ENCODE measurements around the gene GSTP1.
"Not testable (repeated sequence)": the region's sequence is repeated elsewhere in the genome, so short reads cannot be mapped to it uniquely, and the experiment has no call there.

GSTP1 gene

DNA sequence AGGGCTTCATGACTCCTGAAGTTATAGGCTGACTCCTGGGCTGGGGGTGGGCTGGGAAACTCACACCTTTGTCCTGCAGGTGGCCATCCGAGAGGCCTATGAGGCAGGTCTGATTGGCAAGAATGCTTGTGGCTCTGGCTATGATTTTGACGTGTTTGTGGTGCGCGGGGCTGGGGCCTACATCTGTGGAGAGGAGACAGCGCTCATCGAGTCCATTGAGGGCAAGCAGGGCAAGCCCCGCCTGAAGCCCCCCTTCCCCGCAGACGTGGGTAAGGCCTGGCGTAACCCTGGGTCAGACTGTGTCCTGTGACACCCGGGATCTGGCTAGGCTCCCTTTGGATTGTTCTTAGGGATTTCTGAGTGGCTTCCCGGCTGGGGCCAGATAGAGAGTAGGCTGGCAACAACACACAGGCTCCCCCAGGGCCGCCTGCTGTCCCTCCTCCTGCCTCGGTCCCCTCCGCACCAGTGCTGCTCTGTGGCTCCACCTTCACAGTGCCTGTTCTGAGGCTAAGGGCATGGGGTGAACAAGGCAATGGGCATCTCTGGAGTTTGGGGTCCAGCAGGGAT lies 26.8 kb downstream of the GSTP1 start:
- no peak for DNase-seq
- intact Hi-C loops (cut with DNase I): no loop called here

GRCh38 chr11:67611165-67611564 lies 27.6 kb downstream of the GSTP1 start:
- intact Hi-C loops (cut with DNase I): no loop called here
- DNase-seq: peak in 1 of 42 donors; percentile 2

DNA sequence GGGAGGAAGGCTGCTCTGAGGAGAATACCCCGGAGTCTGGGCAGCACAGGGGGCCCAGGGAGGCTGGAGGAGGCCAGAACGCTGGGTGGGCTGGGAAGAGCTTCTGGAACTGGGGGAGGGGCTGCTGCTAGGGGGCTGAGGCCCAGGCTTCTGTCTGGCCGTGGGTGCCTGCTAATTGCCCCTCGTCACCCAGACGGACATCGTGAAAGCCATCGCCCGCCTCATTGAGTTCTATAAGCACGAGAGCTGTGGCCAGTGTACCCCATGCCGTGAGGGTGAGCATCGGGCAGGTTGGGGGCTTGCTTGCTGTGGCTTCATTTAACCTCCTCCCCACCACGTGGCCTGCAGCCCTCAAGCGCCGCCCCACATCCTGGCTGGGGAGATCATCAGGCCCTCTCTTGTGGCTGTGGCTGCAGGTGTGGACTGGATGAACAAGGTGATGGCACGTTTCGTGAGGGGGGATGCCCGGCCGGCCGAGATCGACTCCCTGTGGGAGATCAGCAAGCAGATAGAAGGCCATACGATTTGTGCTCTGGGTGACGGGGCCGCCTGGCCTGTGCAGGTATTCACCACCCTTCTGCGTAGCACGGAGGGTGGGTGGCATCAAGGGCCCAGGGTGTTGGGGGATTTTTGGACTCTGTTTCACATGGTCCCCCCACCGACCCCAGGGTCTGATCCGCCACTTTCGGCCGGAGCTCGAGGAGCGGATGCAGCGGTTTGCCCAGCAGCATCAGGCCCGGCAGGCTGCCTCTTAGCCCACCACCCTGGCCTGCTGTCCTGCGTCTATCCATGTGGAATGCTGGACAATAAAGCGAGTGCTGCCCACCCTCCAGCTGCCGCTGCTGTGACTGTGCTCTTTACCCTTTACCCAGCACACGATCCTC lies 28.3 kb downstream of the GSTP1 start:
- no peak for DNase-seq
- intact Hi-C loops (cut with DNase I): no loop called here

DNA sequence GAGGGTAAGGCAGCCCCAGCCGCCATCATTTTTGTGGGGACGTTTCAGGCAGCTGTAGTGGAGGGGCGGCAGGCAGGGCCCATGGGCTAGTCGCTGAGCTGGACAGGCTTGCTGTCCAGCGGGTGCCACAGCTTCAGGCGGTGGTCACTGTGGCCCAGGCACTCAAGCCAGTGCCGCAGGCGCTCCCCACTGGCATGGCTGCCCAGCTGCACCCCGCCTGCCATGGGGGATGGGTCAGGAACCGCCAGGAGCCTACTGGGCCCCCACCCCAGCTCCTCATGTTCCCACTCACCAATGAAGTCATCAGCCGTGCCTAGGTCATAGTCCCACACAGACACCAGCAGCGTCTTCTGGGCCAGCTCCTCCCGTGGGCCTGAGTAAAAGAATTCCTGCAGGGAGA lies 29.1 kb downstream of the GSTP1 start:
- no peak for DNase-seq
- intact Hi-C loops (cut with DNase I): no loop called here

DNA sequence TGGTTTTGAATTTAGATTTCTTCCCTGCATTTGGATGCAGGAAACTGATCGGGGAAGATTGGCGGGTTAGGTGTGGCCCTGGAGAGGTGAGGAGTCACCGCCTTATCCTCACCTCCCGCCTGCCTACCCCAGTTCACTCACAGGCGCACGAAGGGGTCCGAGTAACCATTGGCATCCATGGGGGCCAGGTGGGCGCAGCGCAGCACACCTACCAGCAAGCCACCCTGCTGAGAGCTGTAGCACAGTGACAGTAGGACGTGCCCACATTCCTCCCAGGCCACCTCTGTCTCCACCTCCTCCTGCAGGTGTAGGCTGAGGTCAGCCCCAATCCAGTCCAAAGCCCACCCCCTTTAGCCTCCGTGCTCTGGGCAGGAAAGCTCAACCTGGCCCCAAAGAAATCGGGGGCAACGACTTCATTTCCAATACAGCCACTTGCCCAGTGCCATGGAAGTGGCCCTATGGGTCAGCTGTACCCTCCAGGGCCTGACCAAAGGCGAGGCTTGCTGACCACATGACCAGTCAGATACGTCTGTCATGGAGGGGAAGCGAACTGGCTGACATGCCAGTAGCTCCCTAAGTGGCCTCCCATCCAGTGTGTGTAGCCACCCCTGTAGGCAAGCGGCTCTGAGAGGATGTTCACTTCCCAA lies 29.8 kb downstream of the GSTP1 start:
- DNase-seq: no peak
- intact Hi-C loops (cut with DNase I): no loop called here

DNA sequence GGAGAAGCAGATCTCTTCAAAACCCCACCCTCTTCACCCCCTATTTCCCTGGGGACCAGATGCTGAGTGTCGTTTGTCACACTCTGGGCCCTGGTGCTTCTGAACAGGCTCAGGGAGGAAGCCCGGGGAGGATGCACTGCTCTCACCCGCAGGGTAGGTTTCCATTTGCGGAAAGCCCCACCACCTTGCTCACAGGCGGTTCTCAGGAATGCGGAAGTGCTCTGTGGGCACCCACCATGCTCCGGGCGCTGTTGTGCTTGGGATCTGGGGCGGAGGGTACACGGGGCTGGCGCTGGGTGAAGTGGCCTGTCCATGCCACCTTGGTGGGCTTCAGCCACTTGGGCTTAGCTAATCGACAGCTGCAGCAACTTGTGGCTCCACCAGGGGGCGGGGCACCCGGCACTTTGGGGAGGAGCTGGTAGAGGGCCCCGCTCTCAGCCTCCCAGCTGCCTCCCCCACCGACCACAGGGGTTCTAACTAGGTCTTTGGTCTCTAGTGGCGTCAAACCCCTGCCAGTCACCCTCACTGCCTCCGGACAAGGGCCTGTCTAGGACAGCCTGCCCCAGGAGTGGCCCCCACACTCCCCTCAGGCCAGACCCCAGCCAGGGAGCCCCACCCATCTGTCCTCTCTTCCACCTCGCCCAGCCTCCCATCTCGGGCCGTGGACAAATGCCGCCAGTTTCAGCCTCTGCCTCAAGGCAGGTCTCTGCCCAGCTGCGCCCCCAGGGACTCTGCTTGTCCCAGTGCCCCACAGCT lies 30.5 kb downstream of the GSTP1 start:
- intact Hi-C loops (cut with DNase I): no loop called here
- peak in 34 of 42 donors; percentile 39 to 80 (median 58) for DNase-seq

DNA sequence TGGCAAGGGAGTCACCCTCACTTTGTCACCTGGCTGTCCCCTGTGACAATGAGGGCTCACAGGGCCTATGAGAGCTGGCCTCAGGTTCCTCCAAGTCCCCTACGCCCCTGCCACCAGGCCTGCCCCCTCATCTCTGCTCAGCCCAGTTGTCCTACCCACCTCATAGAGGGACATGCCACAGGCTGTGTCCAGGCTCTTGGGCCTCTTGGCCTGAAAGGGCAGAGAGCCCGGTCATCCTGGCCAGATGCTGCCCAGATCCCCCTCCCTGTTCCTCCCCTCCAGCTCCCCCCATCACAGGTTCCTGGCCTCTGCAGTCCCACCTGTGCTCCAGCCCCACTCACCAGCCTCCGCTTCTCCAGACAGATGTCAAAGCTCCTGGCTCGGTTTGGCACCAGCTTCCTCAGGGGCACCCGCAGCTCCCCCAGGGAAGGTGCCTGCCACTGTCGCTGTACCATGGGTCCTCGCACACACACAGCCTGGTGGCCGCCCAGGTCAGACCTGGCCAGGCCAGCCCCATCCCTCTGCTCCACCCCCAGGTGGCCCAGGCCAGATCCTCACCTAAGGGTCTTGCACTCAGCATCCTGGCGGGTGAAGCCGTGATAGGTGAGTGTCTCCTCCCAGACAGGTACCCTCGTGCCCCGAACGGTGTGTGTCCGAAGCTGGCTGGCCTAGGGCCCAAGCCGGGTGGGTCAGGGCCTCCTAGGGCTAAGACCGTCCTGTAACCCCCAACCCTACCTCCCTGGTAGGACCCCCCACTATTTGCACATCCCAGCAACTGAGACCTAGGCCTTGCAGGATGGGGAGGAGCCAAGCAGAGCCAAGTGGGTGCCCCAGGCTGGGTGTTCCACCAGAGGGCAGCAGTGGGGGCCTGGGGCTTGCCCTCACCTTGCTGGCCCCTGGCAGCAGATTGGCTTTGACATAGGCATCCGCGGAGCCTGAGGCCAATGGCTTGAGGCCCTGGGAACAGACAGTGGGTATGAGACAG lies 31.4 kb downstream of the GSTP1 start:
- intact Hi-C loops (cut with DNase I): no loop called here
- peak in 2 of 42 donors; percentile 25 to 42 for DNase-seq

DNA sequence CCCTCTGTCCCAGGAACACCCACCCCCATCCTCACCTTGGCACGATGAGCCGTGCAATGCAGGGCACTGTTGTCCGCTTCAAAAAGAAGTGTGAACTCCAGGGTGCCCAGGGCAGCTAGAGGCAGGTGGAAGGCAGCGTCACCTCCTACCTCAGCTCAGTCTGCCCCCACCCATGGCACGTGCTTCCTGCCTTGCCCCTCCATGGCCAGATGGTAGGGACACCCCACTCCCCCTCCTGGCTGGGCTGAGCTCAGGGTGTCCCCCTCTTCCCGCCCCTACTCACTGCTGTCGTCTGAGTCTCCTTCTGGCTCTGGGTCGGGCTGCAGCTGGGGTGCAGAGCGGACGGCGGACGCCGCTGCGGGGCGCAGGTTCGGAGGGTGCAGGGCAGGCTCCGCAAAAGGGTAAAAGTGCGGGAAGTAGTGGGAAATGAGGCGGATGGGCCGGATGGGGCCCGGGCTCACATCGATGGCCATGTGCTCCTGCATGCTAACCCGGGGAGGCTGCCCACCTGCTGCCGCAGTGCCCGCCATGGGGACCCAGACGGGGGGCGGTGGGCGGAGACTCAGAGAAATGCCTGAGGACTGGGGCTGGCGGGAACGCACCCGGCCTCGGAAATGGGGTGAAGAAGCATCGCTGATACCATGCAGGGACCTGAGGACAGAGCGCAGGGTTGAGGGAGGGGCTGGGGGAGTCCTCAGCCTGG lies 32.3 kb downstream of the GSTP1 start:
- intact Hi-C loops (cut with DNase I): no loop called here
- peak in 1 of 42 donors; percentile 4 for DNase-seq

DNA sequence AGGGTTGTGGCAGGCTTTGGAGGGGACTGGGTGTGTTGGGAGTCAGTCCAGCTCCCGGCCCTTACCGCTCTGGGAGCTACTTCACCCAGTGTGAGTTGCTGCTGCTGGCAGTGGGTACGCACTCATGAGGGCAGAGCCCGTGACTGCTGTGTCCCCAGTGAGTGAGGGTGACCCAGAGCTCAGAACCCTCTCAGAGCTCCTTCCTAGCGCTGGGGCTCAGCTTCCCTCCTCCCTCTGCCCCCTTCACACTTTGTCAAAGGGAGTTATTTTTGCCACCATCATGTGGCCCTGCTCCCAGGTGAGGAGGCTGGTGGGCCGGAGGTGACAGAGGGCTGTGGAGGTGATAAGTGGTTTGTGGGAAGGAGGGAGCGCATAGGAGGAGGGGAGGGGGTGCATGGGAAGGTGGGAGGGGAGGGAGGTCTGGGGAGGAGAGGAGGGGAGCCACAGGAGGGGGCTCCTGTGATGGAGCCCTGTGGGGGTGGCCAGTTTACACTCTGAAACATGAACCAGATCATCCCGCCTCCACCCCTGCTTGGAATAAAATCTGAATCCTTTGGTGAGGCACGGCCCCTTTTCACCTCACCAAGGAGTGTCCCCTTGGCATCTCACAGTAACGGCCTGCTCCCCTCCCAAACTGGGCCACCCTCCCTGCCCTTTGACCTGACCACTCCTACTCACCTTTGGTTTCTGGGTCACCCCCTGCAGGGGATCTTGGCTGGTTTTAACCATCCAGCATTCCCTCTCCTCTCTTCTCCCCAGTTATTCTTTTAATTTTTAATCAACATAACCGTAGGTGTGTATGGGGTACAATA lies 33.0 kb downstream of the GSTP1 start:
- intact Hi-C loops (cut with DNase I): no loop called here
- peak in 15 of 42 donors; percentile 27 to 78 (median 49) for DNase-seq

- DNase-seq: peak in 6 of 42 donors; percentile 6 to 41 (median 32)
- intact Hi-C loops (cut with DNase I): no loop called here
Observed at GRCh38 chr11:67617243-67617953, 33.8 kb downstream of the GSTP1 start.

DNA sequence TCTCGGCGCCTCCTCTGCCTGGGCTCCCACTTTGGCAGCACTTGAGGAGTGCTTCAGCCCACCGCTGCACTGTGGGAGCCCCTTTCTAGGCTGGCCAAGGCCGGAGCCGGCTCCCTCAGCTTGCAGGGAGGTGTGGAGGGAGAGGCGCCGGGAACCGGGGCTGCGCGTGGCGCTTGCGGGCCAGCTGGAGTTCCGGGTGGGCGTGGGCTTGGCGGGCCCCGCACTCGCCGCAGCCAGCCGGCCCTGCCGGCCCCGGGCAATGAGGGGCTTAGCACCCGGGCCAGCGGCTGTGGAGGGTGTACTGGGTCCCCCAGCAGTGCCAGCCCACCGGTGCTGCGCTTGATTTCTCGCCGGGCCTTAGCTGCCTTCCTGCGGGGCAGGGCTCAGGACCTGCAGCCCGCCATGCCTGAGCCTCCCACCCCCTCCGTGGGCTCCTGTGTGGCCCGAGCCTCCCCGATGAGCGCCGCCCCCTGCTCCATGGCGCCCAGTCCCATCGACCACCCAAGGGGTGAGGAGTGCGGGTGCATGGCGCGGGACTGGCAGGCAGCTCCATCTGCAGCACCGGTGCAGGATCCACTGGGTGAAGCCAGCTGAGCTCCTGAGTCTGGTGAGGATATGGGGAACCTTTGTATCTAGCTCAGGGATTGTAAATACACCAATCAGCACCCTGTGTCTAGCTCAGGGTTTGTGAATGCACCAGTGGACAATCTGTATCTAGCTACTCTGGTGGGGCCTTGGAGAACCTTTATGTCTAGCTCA lies 35.5 kb downstream of the GSTP1 start:
- intact Hi-C loops (cut with DNase I): not testable (repeated sequence)
- peak in 1 of 42 donors; percentile 4 for DNase-seq

DNA sequence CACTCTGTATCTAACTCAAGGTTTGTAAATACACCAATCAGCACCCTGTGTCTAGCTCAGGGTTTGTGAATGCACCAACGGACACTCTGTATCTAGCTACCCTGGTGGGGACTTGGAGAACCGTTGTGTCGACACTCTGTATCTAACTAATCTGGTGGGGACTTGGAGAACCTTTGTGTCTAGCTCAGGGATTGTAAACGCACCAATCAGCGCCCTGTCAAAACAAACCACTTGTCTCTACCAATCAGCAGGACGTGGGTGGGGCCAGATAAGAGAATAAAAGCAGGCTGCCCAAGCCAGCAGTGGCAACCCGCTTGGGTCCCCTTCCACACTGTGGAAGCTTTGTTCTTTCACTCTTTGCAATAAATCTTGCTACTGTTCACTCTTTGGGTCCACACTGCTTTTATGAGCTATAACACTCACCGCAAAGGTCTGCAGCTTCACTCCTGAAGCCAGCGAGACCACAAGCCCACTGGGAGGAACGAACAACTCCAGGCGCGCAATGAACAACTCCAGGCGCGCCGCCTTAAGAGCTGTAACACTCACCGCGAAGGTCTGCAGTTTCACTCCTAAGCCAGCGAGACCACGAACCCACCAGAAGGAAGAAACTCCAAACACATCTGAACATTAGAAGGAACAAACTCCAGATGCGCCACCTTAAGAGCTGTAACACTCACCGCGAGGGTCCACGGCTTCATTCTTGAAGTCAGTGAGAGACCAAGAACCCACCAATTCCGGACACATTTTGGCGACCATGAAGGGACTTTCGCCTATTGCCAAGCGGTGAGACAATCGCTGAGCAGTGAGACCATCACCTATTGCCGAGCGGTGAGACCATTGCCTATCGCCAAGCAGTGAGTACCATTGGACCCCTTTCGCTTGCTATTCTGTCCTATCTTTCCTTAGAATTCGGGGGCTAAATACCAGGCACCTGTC lies 36.3 kb downstream of the GSTP1 start:
- intact Hi-C loops (cut with DNase I); DNase-seq: not testable (repeated sequence)

GRCh38 chr11:67620621-67621020 lies 37.0 kb downstream of the GSTP1 start:
- peak in 1 of 42 donors; percentile 0 for DNase-seq
- intact Hi-C loops (cut with DNase I): not testable (repeated sequence)

GRCh38 chr11:67621928-67622327 lies 38.3 kb downstream of the GSTP1 start:
- intact Hi-C loops (cut with DNase I); DNase-seq: not testable (repeated sequence)
